GM10847 (cell line): ENCODE results near the gene PODXL2.

Source experiments
- POLR2A ChIP-seq: IDR thresholded peaks from 2 replicates; pipeline ENCODE4 v1.6.1; 2011; ENCODE audit not compliant: insufficient read length; ENCODE audit errors: extremely low read depth

The PODXL2 gene

GRCh38 chr3:127670761-127671522 lies 42.0 kb downstream of the PODXL2 start:
- no peak for TF ChIP-seq POLR2A

GRCh38 chr3:127671523-127672428 lies 42.8 kb downstream of the PODXL2 start:
- TF ChIP-seq POLR2A: no peak

- peak; percentile 90 for TF ChIP-seq POLR2A
These were observed 43.6 kb downstream of the PODXL2 start, which contains the start of gene ABTB1 for GRCh38 chr3:127672429-127673190. Gene ABTB1, plus strand, starts transcription at chr3:127672952. Its CDS starts 74 bp downstream, at chr3:127673026.

GRCh38 chr3:127673191-127674100 lies 44.5 kb downstream of the PODXL2 start:
- TF ChIP-seq POLR2A: no peak

GRCh38 chr3:127674101-127674721 lies 45.2 kb downstream of the PODXL2 start:
- TF ChIP-seq POLR2A: no peak

GRCh38 chr3:127674790-127675189 lies 45.8 kb downstream of the PODXL2 start:
- no peak for TF ChIP-seq POLR2A

GRCh38 chr3:127675651-127676391 lies 46.8 kb downstream of the PODXL2 start:
- TF ChIP-seq POLR2A: no peak

GRCh38 chr3:127676456-127676855 lies 47.5 kb downstream of the PODXL2 start:
- TF ChIP-seq POLR2A: no peak

GRCh38 chr3:127676921-127677351 lies 48.0 kb downstream of the PODXL2 start:
- no peak for TF ChIP-seq POLR2A

GRCh38 chr3:127677541-127678314 lies 48.7 kb downstream of the PODXL2 start:
- no peak for TF ChIP-seq POLR2A

- no peak for TF ChIP-seq POLR2A
These were observed 49.3 kb downstream of the PODXL2 start for GRCh38 chr3:127678315-127678599.

GRCh38 chr3:127678611-127679533 lies 49.9 kb downstream of the PODXL2 start:
- no peak for TF ChIP-seq POLR2A
